K562 (cell line): ENCODE measurements around the gene SLC11A1. TPM values are rescaled to one million over a fixed set of nuclear protein-coding genes. Genes with fewer than 3 reads are reported as not detected.

Experiments
- ATAC-seq: fragments of 200-7000 bp; cut with Tn5 transposase; 3 replicates; pipeline ENCODE4 v1.9.1; 2020; ENCODE audit warnings: moderate library complexity
- BruUV-seq: library from RNA; stranded (reverse); fragments of 400-500 nt; replicated peaks from 2 replicates; lab custom pipeline; 2021; lab: Mats Ljungman, UMichigan
- CTCF ChIA-PET: fragments of 300-600 bp; formaldehyde crosslinking; extraction: SDS; loops from one replicate; lab custom pipeline; 2021; ENCODE audit warnings: low intra/inter-chr PET ratio; lab: Yijun Ruan, JAX
- POLR2A ChIA-PET: fragments of 300-600, 350-650 bp; sonication (Branson Sonifier 250); formaldehyde crosslinking; extraction: SDS; loops from one replicate; lab custom pipeline; 2021; ENCODE audit warnings: antibody characterized with exemption, inconsistent platforms; lab: Yijun Ruan, JAX
- DNase-seq, 4 experiments: peaks; one replicate each; pipeline versions ENCODE4 v3.0.0 to v3.0.0-alpha.2; 2011 to 2018; ENCODE audit warnings: low spot score in 3 of 4, mixed read lengths in 3 of 4; ENCODE audit errors: extremely low read depth in 1 of 4
- FAIRE-seq: peaks from 2 replicates; lab custom pipeline; 2011; peaks lifted over from hg19 to GRCh38; lab: Jason Lieb, UNC
- H2AFZ ChIP-seq: 2 replicates; pipeline ENCODE4 v1.6.0; 2011; ENCODE audit warnings: low read depth, low read length, control low read depth, inconsistent platforms
- H3K27ac ChIP-seq: fragments of 200-600 bp; 3 replicates; pipeline ENCODE4 v1.8.0; 2011; ENCODE audit warnings: low read depth, mild to moderate bottlenecking, control low read depth, inconsistent platforms, low read length, moderate library complexity, mixed read lengths; ENCODE audit errors: extremely low read depth
- H3K27me3 ChIP-seq, 2 experiments: fragments of 300-600 bp in 1 of 2; 2 replicates in 1 of 2; 3 replicates in 1 of 2; pipeline versions ENCODE4 v1.6.0 to v1.8.0; 2011; ENCODE audit warnings: inconsistent platforms in 2 of 2, low read length in 2 of 2, mild to moderate bottlenecking in 1 of 2, mixed read lengths in 1 of 2, moderate library complexity in 1 of 2; ENCODE audit not compliant: control insufficient read depth in 2 of 2, insufficient read depth in 2 of 2
- H3K36me3 ChIP-seq: fragments of 300-600 bp; 3 replicates; pipeline ENCODE4 v1.8.0; 2011; ENCODE audit warnings: mild to moderate bottlenecking, low read length, inconsistent platforms; ENCODE audit not compliant: control insufficient read depth, insufficient read depth
- H3K4me1 ChIP-seq, 2 experiments: fragments of 200-600 bp in 1 of 2; replicated peaks in 1 of 2; 2 replicates in 1 of 2; 3 replicates in 1 of 2; pipeline versions ENCODE4 v1.5.1 to v1.8.0; 2011; ENCODE audit warnings: inconsistent platforms in 2 of 2, low read length in 2 of 2, mild to moderate bottlenecking in 1 of 2, mixed read lengths in 1 of 2, moderate library complexity in 1 of 2; ENCODE audit not compliant: control insufficient read depth in 2 of 2, insufficient read depth in 2 of 2
- H3K4me2 ChIP-seq: 2 replicates; pipeline ENCODE4 v1.6.1; 2011; ENCODE audit warnings: low read length, control low read depth, inconsistent platforms, mixed read lengths; ENCODE audit not compliant: insufficient read depth
- H3K4me3 ChIP-seq: fragments of 200-600 bp; sonication (generic), shearing (Covaris generic); 2 replicates; pipeline ENCODE4 v1.5.1; 2016; ENCODE audit warnings: control low read depth, inconsistent platforms
- H3K79me2 ChIP-seq: fragments of 200-600 bp; 3 replicates; pipeline ENCODE4 v1.8.0; 2011; ENCODE audit warnings: low read length, inconsistent platforms; ENCODE audit not compliant: control insufficient read depth, insufficient read depth
- H3K9ac ChIP-seq, 2 experiments: 2 replicates each; pipeline versions ENCODE4 v1.6.0 to v1.6.1; 2011; ENCODE audit warnings: low read depth in 2 of 2, low read length in 2 of 2, control low read depth in 1 of 2, inconsistent platforms in 1 of 2, mild to moderate bottlenecking in 1 of 2, mixed read lengths in 1 of 2; ENCODE audit not compliant: insufficient read depth in 1 of 2
- H3K9me1 ChIP-seq: one replicate; pipeline ENCODE4 v1.6.0; 2011; ENCODE audit warnings: inconsistent platforms, mild to moderate bottlenecking, low read length, moderate library complexity; ENCODE audit not compliant: control insufficient read depth, insufficient read depth
- H3K9me3 ChIP-seq: replicated peaks from 2 replicates; pipeline ENCODE4 v1.5.1; 2011; ENCODE audit warnings: low read depth, low read length, inconsistent platforms; ENCODE audit not compliant: control insufficient read depth, insufficient read depth
- H4K20me1 ChIP-seq: replicated peaks from 2 replicates; pipeline ENCODE4 v1.6.1; 2011; ENCODE audit warnings: low read length, inconsistent platforms, mixed read lengths; ENCODE audit not compliant: control insufficient read depth, insufficient read depth
- ETV6 ChIP-seq, 3 experiments: fragments of 150-350 bp in 1 of 3; sonication (generic) in 1 of 3; formaldehyde crosslinking in 1 of 3; IDR thresholded peaks; 2 replicates each; pipeline versions ENCODE4 v1.6.1 to v1.8.0; 2014 to 2022; ENCODE audit warnings: borderline replicate concordance in 2 of 3, low read depth in 2 of 3, antibody characterized with exemption in 1 of 3, low read length in 1 of 3, mild to moderate bottlenecking in 1 of 3, missing genetic modification reagents in 1 of 3
- KLF1 ChIP-seq: fragments of 450-650 bp; IDR thresholded peaks from 2 replicates; pipeline ENCODE4 v1.6.1; 2016; ENCODE audit warnings: missing genetic modification characterization, missing compliant biosample characterization
- NR1H2 ChIP-seq: sonication (generic); formaldehyde crosslinking; IDR thresholded peaks from 2 replicates; pipeline ENCODE4 v1.4.0; 2020; ENCODE audit warnings: mild to moderate bottlenecking, missing genetic modification reagents
- POLR2G ChIP-seq: fragments of 200-400 bp; formaldehyde crosslinking; IDR thresholded peaks from 2 replicates; pipeline ENCODE4 v1.6.1; 2017; ENCODE audit warnings: low read depth, mild to moderate bottlenecking, antibody characterized with exemption, low read length, moderate library complexity
- TEAD2 ChIP-seq: fragments of 450-650 bp; IDR thresholded peaks from 2 replicates; pipeline ENCODE4 v1.6.1; 2016; ENCODE audit warnings: missing genetic modification characterization, control low read depth, missing compliant biosample characterization
- ZNF655 ChIP-seq: fragments of 250-450 bp; sonication (Bioruptor Pico); IDR thresholded peaks from 2 replicates; pipeline ENCODE4 v1.5.0; 2021
- WGBS: fragments of 100-300 bp; shearing (Covaris generic); methylation state at CpG from one replicate; pipeline ENCODE4 v1.1.6; 2016; ENCODE audit warnings: low coverage, mixed read lengths; ENCODE audit not compliant: insufficient coverage; ENCODE audit errors: missing lambda C conversion rate; 5-methylcytosine and 5-hydroxymethylcytosine counted together
- in situ Hi-C: fragments of 300-500 bp; cut with MboI; formaldehyde crosslinking; loops from 4 replicates; pipeline ENCODE4 v1.15.0; 2018; ENCODE audit warnings: inconsistent platforms, mixed read lengths
- intact Hi-C: fragments of 100-400 bp; cut with micrococcal nuclease; formaldehyde crosslinking; loops from 2 replicates; pipeline ENCODE4 v1.14.2; 2022
- polyA plus RNA-seq, 8 experiments: library from polyadenylated mRNA; depleted of rRNA in 4 of 8; stranded (reverse) in 5 of 8; unstranded in 3 of 8; fragments of >200 nt; fragmentation: Nextera tagmentation in 2 of 8; fragmentation: Illumina TruSeq in 1 of 8; extraction: Ambion mirVana in 2 of 8; extraction: Trizol in 1 of 8; gene quantifications; 2 replicates each; pipeline versions ENCODE4 v1.2.1 to v1.2.3, GENCODE V29; 2011 to 2014; ENCODE audit warnings: inconsistent platforms in 1 of 8, missing spikeins in 1 of 8
- total RNA-seq, 7 experiments: library from RNA; depleted of rRNA in 6 of 7; stranded (reverse); fragments of >200 nt in 6 of 7; fragmentation: Illumina TruSeq in 2 of 7; extraction: Trizol in 2 of 7; gene quantifications; 2 replicates each; pipeline versions ENCODE4 v1.2.1 to v1.2.3, GENCODE V29; 2011 to 2021; ENCODE audit warnings: low replicate concordance in 1 of 7
- TF ChIP-seq, protein P1 (sequence below): fragments of 450-650 bp; formaldehyde crosslinking; IDR thresholded peaks from 2 replicates; pipeline ENCODE4 v1.4.0; 2022; ENCODE audit warnings: missing genetic modification characterization
- TF ChIP-seq, protein P2 (sequence below), 3 experiments: fragments of 200-800 bp in 1 of 3; sonication (Bioruptor generic) in 1 of 3; sonication (generic) in 1 of 3; formaldehyde crosslinking in 1 of 3; IDR thresholded peaks; 2 replicates each; pipeline versions ENCODE4 v1.6.1 to v1.8.0; 2016 to 2022; ENCODE audit warnings: mild to moderate bottlenecking in 2 of 3, missing compliant biosample characterization in 2 of 3, missing genetic modification characterization in 2 of 3, missing genetic modification reagents in 1 of 3
- TF ChIP-seq, protein P3 (sequence below): fragments of 250-450 bp; sonication (Bioruptor Pico); IDR thresholded peaks from 2 replicates; pipeline ENCODE4 v1.5.1; 2021; ENCODE audit warnings: mild to moderate bottlenecking

The SLC11A1 gene
- total and polyA plus RNA-seq, 9 of the 15 experiments (the other 6 are each of a cell fraction or from before 2014, with no cell fraction given), result 0.35 to 1.6 (median 0.65) TPM

DNA sequence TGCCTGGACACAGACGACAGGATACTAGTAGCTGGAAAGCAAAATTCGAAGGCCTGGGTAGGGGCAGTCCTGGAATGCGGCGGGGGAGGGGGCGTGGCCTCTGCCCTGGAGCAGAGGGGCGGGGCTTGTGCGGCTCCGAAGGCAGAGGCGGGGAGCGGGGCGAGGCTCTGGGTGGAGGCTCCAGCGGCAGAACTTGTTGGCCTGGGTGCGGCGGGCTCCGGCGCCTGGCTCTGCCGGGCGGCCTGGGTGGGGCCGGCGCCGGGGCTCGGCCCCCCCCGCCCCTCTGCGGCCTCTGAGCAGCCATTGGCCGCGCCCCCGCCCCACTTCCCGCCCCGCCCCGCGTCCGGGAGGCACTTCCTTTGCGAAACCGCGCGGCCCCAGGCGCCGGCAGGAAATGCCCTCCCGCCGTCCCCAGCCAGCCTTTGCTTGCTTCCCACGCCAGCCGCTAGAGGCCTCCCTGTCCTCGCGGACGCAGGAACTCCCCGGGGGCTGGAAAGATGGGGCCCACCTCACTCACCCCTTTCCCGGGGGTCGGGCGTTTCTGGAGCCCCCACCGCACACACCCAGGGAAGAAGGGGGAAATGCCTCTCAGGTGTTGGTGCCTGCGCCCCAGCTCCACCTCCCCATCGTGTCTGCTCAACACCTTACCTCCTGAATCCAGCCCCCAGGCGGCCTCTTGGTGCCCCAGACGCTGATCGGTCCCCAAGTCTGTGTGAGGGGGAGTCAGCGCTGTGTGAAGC lies 24.3 kb downstream of the SLC11A1 start:
- Histone ChIP-seq H3K79me2 (peaks cover 10% of the 10 kb centered on the region), H3K9ac (peak overlapping the region; percentile 69 to 89), H4K20me1 (no peaks in the 10 kb centered on the region), H3K36me3 (peaks cover 41% of the 10 kb centered on the region; the same call in 2 of the 3 replicates), H2AFZ (peak overlapping the region; percentile 88), H3K27ac (peak overlapping the region; percentile 78), H3K4me3 (peak overlapping the region; percentile 44), H3K4me2 (peak overlapping the region; percentile 90), H3K9me3 (no peaks in the 10 kb centered on the region), H3K4me1 (peaks cover 25 to 67% of the 10 kb centered on the region in 2 experiments; a peak in 4 of 5 replicates), H3K27me3 (no peaks in the 10 kb centered on the region), H3K9me1 (no peaks in the 10 kb centered on the region)
- ATAC-seq (peak; percentile 93), DNase-seq (peak; percentile 86 to 93 (median 90)), FAIRE-seq (peak; percentile 73)
- POLR2A ChIA-PET, result no interaction called here
- CTCF ChIA-PET, result interaction anchor here (1.1 kb wide), 2 partner anchors 60 kb away, joined by 3 to 8 read pairs; no protein-coding TSS in a partner anchor
- in situ Hi-C loops, result no loop called here
- intact Hi-C loops, result loop anchor here (1.0 to 10.0 kb wide), 4 partner anchors 9 to 238 kb away; no protein-coding TSS in a partner anchor
- 0% methylated on average over 9 of the region's 56 CpGs for WGBS
- BruUV-seq, result no TSS peak
- peak; percentile 82 to 90; a peak in 3 of 4 replicates for TF ChIP-seq ETV6 (IDR thresholded peaks at IDR 0.05; ENCODE audit: borderline replicate concordance in 1 of 2, low read depth in 2 of 2, low read length in 1 of 2)
- TF ChIP-seq ETV6 (CRISPR knock-in tag; IDR thresholded peaks at IDR 0.05; ENCODE audit: borderline replicate concordance), result no peak
- peak; percentile 85 for TF ChIP-seq ZNF655 (CRISPR knock-in tag)
- TF ChIP-seq, protein P1, sequence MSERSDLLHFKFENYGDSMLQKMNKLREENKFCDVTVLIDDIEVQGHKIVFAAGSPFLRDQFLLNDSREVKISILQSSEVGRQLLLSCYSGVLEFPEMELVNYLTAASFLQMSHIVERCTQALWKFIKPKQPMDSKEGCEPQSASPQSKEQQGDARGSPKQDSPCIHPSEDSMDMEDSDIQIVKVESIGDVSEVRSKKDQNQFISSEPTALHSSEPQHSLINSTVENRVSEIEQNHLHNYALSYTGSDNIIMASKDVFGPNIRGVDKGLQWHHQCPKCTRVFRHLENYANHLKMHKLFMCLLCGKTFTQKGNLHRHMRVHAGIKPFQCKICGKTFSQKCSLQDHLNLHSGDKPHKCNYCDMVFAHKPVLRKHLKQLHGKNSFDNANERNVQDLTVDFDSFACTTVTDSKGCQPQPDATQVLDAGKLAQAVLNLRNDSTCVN, result peak; percentile 64; the same call in 1 of the 2 replicates
- TF ChIP-seq, protein P2, sequence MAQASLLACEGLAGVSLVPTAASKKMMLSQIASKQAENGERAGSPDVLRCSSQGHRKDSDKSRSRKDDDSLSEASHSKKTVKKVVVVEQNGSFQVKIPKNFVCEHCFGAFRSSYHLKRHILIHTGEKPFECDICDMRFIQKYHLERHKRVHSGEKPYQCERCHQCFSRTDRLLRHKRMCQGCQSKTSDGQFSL (CRISPR knock-in tag; IDR thresholded peaks at IDR 0.05), result no peak
- TF ChIP-seq, protein P2 (tag; IDR thresholded peaks at IDR 0.05), result no peak
- TF ChIP-seq TEAD2 (tag), result 0 out of 2 replicates have a peak, but pooled peaks have one; percentile 37
- TF ChIP-seq, protein P3, sequence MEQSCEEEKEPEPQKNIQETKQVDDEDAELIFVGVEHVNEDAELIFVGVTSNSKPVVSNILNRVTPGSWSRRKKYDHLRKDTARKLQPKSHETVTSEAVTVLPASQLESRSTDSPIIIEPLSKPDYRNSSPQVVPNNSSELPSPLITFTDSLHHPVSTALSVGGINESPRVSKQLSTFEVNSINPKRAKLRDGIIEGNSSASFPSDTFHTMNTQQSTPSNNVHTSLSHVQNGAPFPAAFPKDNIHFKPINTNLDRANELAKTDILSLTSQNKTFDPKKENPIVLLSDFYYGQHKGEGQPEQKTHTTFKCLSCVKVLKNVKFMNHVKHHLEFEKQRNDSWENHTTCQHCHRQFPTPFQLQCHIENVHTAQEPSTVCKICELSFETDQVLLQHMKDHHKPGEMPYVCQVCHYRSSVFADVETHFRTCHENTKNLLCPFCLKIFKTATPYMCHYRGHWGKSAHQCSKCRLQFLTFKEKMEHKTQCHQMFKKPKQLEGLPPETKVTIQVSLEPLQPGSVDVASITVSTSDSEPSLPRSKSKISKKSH (CRISPR knock-in tag), result no peak
- TF ChIP-seq KLF1, result no peak
- peak; percentile 88 for TF ChIP-seq POLR2G
- TF ChIP-seq NR1H2, result no peak
